Esophagus muscularis mucosa (tissue), 4 donors: ENCODE results near the gene GALNT18.

Experiments used
- EP300 ChIP-seq: sonication (generic); formaldehyde crosslinking; IDR thresholded peaks from one replicate; pipeline ENCODE4 v1.6.1; 2017; ENCODE audit warnings: antibody characterized with exemption
- POLR2A ChIP-seq: fragments of 450-650 bp; IDR thresholded peaks from one replicate; pipeline ENCODE4 v1.6.1; 2017; ENCODE audit warnings: antibody characterized with exemption, moderate library complexity, mild to moderate bottlenecking, low read depth
- POLR2AphosphoS5 ChIP-seq, 2 donors: sonication (generic); formaldehyde crosslinking; IDR thresholded peaks; one replicate each; pipeline ENCODE4 v1.6.1; 2017; ENCODE audit warnings: antibody characterized with exemption in 2 of 2
- TF ChIP-seq, protein P1 (sequence below), 3 experiments: fragments of 200-600 bp in 2 of 3; fragments of 450-650 bp in 1 of 3; sonication (generic) in 2 of 3; IDR thresholded peaks; one replicate each; pipeline ENCODE4 v1.5.1; 2017 to 2019; ENCODE audit warnings: antibody characterized with exemption in 3 of 3, mild to moderate bottlenecking in 2 of 3, moderate library complexity in 1 of 3

GRCh38 chr11:11313902-11314692, 307.7 kb downstream of the GALNT18 start:
- TF ChIP-seq POLR2A, result no peak
- TF ChIP-seq, protein P1, sequence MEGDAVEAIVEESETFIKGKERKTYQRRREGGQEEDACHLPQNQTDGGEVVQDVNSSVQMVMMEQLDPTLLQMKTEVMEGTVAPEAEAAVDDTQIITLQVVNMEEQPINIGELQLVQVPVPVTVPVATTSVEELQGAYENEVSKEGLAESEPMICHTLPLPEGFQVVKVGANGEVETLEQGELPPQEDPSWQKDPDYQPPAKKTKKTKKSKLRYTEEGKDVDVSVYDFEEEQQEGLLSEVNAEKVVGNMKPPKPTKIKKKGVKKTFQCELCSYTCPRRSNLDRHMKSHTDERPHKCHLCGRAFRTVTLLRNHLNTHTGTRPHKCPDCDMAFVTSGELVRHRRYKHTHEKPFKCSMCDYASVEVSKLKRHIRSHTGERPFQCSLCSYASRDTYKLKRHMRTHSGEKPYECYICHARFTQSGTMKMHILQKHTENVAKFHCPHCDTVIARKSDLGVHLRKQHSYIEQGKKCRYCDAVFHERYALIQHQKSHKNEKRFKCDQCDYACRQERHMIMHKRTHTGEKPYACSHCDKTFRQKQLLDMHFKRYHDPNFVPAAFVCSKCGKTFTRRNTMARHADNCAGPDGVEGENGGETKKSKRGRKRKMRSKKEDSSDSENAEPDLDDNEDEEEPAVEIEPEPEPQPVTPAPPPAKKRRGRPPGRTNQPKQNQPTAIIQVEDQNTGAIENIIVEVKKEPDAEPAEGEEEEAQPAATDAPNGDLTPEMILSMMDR (IDR thresholded peaks at IDR 0.05), result no peak
- TF ChIP-seq POLR2AphosphoS5 (IDR thresholded peaks at IDR 0.05), result no peak
- TF ChIP-seq EP300, result no peak
